SK-N-SH (cell line): Measurements from ENCODE around the gene CCDC80. TPM values are rescaled to one million over a fixed set of nuclear protein-coding genes. Genes with fewer than 3 reads are reported as not detected.
A peak's percentile ranks its signal among the peaks of the same experiment; 100 is the strongest.

ENCODE experiments used
- CTCF ChIA-PET: fragments of 300-600, 350-600 bp; formaldehyde crosslinking; extraction: SDS; loops from one replicate; lab custom pipeline; 2021; lab: Yijun Ruan, JAX
- POLR2A ChIA-PET: fragments of 350-600 bp; sonication (Branson Sonifier 250); formaldehyde crosslinking; extraction: SDS; loops from one replicate; lab custom pipeline; 2020; ENCODE audit warnings: antibody characterized with exemption, inconsistent platforms; lab: Yijun Ruan, JAX
- DNase-seq: peaks from one replicate; pipeline ENCODE4 v3.0.0; 2012
- H2AFZ ChIP-seq: fragments of 200-600 bp; sonication (generic); 2 replicates; pipeline ENCODE4 v1.8.1; 2016; ENCODE audit warnings: antibody characterized with exemption, mild to moderate bottlenecking, low read depth
- H3F3A ChIP-seq: fragments of 200-600 bp; sonication (generic); replicated peaks from 2 replicates; pipeline ENCODE3; 2016; ENCODE audit warnings: antibody characterized with exemption, mild to moderate bottlenecking; ENCODE audit not compliant: insufficient read depth
- H3K27ac ChIP-seq, 2 experiments: fragments of 200-500 bp in 1 of 2; fragments of 200-600 bp in 1 of 2; sonication (Bioruptor generic) in 1 of 2; sonication (generic), shearing (Covaris generic) in 1 of 2; 2 replicates each; pipeline versions ENCODE4 v1.5.1 to v1.6.1; 2014 to 2016; ENCODE audit warnings: low read depth in 2 of 2, inconsistent platforms in 1 of 2, low read length in 1 of 2, mild to moderate bottlenecking in 1 of 2, mixed read lengths in 1 of 2
- H3K27me3 ChIP-seq: fragments of 200-600 bp; sonication (generic), shearing (Covaris generic); 2 replicates; pipeline ENCODE4 v1.6.1; 2016; ENCODE audit warnings: mixed run types; ENCODE audit not compliant: insufficient read depth
- H3K36me3 ChIP-seq, 2 experiments: fragments of 200-500 bp in 1 of 2; fragments of 200-600 bp in 1 of 2; sonication (Bioruptor generic) in 1 of 2; sonication (generic) in 1 of 2; replicated peaks in 1 of 2; 2 replicates each; pipeline versions ENCODE3 to v1.5.1; 2014 to 2016; ENCODE audit warnings: low read length in 1 of 2, mild to moderate bottlenecking in 1 of 2; ENCODE audit not compliant: insufficient read depth in 2 of 2, control insufficient read depth in 1 of 2
- H3K4me1 ChIP-seq, 2 experiments: fragments of 200-500 bp in 1 of 2; fragments of 200-600 bp in 1 of 2; sonication (Bioruptor generic) in 1 of 2; sonication (generic), shearing (Covaris generic) in 1 of 2; 2 replicates each; pipeline versions ENCODE4 v1.5.1 to v1.6.1; 2014 to 2016; ENCODE audit warnings: low read depth in 1 of 2, low read length in 1 of 2, mixed run types in 1 of 2; ENCODE audit not compliant: insufficient read depth in 2 of 2, control insufficient read depth in 1 of 2
- H3K4me2 ChIP-seq: fragments of 200-600 bp; sonication (generic), shearing (Covaris generic); 2 replicates; pipeline ENCODE4 v1.6.1; 2017; ENCODE audit warnings: mixed run types
- H3K4me3 ChIP-seq, 2 experiments: fragments of 200-500 bp in 1 of 2; fragments of 200-600 bp in 1 of 2; sonication (Bioruptor generic) in 1 of 2; sonication (generic), shearing (Covaris generic) in 1 of 2; 2 replicates each; pipeline versions ENCODE4 v1.5.1 to v1.8.1; 2014 to 2016; ENCODE audit warnings: low read depth in 2 of 2, inconsistent platforms in 1 of 2, low read length in 1 of 2, mild to moderate bottlenecking in 1 of 2, mixed read lengths in 1 of 2, moderate library complexity in 1 of 2
- H3K79me2 ChIP-seq: fragments of 200-600 bp; sonication (generic); 2 replicates; pipeline ENCODE4 v1.8.1; 2017; ENCODE audit warnings: mild to moderate bottlenecking; ENCODE audit not compliant: insufficient read depth
- H3K9ac ChIP-seq: fragments of 200-600 bp; sonication (generic); 2 replicates; pipeline ENCODE4 v1.6.1; 2017; ENCODE audit warnings: mixed run types
- H3K9me2 ChIP-seq: fragments of 200-600 bp; sonication (generic); 2 replicates; pipeline ENCODE4 v1.6.1; 2017; ENCODE audit warnings: mixed run types
- H3K9me3 ChIP-seq: fragments of 200-600 bp; sonication (generic); 2 replicates; pipeline ENCODE4 v1.6.1; 2017; ENCODE audit warnings: mixed run types, mild to moderate bottlenecking, moderate library complexity
- H4K20me1 ChIP-seq: fragments of 200-600 bp; sonication (generic); 2 replicates; pipeline ENCODE4 v1.6.1; 2017; ENCODE audit warnings: mild to moderate bottlenecking, mixed run types; ENCODE audit not compliant: insufficient read depth
- ELF1 ChIP-seq: IDR thresholded peaks from 2 replicates; pipeline ENCODE4 v1.4.0; 2012
- FOSL2 ChIP-seq: IDR thresholded peaks from 2 replicates; pipeline ENCODE4 v1.4.0; 2012; ENCODE audit warnings: low read depth, mild to moderate bottlenecking, moderate library complexity, borderline replicate concordance
- GABPA ChIP-seq: IDR thresholded peaks from 2 replicates; pipeline ENCODE4 v1.4.0; 2012; ENCODE audit warnings: low read depth, mild to moderate bottlenecking
- JUND ChIP-seq: IDR thresholded peaks from 2 replicates; pipeline ENCODE4 v1.4.0; 2012
- MAX ChIP-seq: IDR thresholded peaks from 2 replicates; pipeline ENCODE4 v1.4.0; 2012; ENCODE audit warnings: low read depth
- MEF2A ChIP-seq: IDR thresholded peaks from 2 replicates; pipeline ENCODE4 v1.4.0; 2012; ENCODE audit warnings: low read depth, borderline replicate concordance
- NRF1 ChIP-seq: IDR thresholded peaks from 2 replicates; pipeline ENCODE4 v1.6.1; 2012; ENCODE audit warnings: low read depth, mild to moderate bottlenecking, low read length
- RCOR1 ChIP-seq: fragments of 150-350 bp; IDR thresholded peaks from 2 replicates; pipeline ENCODE4 v1.6.1; 2017; ENCODE audit warnings: antibody characterized with exemption, low read length
- REST ChIP-seq: IDR thresholded peaks from 2 replicates; pipeline ENCODE4 v1.6.1; 2012; ENCODE audit warnings: mild to moderate bottlenecking, low read depth, low read length, moderate library complexity
- RXRA ChIP-seq: IDR thresholded peaks from 2 replicates; pipeline ENCODE4 v1.4.0; 2012; ENCODE audit warnings: low read depth, mild to moderate bottlenecking, borderline replicate concordance
- SIN3A ChIP-seq: IDR thresholded peaks from 2 replicates; pipeline ENCODE4 v1.6.1; 2012; ENCODE audit warnings: low read depth, mild to moderate bottlenecking, low read length, moderate library complexity, borderline replicate concordance
- TEAD4 ChIP-seq: IDR thresholded peaks from 2 replicates; pipeline ENCODE4 v1.4.0; 2012; ENCODE audit warnings: mild to moderate bottlenecking, borderline replicate concordance; ENCODE audit not compliant: insufficient read depth
- USF1 ChIP-seq: IDR thresholded peaks from 2 replicates; pipeline ENCODE4 v1.4.0; 2012; ENCODE audit warnings: low read depth, borderline replicate concordance
- ZBTB33 ChIP-seq: IDR thresholded peaks from 2 replicates; pipeline ENCODE4 v1.4.0; 2012; ENCODE audit warnings: low read depth, borderline replicate concordance
- WGBS: methylation state at CpG from one replicate; pipeline ENCODE4 v1.1.6; 2017; ENCODE audit warnings: low lambda C conversion rate; 5-methylcytosine and 5-hydroxymethylcytosine counted together
- polyA plus RNA-seq, 3 experiments: library from polyadenylated mRNA; depleted of rRNA; stranded (reverse); fragments of >200 nt; gene quantifications; 2 replicates each; pipeline ENCODE4 v1.2.3, GENCODE V29; 2012

CCDC80 gene
- polyA plus RNA-seq, 1 of the 3 experiments (the other 2 are of a cell fraction), result 83.4 TPM

- peaks cover 34% of the 10 kb centered on the region for H3F3A ChIP-seq
- H3K27me3 ChIP-seq, result no peaks in the 10 kb centered on the region
- H3K9me3 ChIP-seq, result no peaks in the 10 kb centered on the region
- H3K4me3 ChIP-seq, result peak overlapping the region in 1 of 2 experiments; percentile 41; a peak in 1 of 4 replicates
- H3K27ac ChIP-seq, result peak overlapping the region in 1 of 2 experiments; percentile 27; a peak in 2 of 4 replicates
- H3K79me2 ChIP-seq, result peaks cover 93% of the 10 kb centered on the region
- DNase-seq, result no peak
- H3K9me2 ChIP-seq, result no peaks in the 10 kb centered on the region
- peaks cover 24 to 41% of the 10 kb centered on the region in 2 experiments for H3K36me3 ChIP-seq
- WGBS, result 60% methylated on average over 4 of the region's 4 CpGs
- ChIA-PET CTCF (interaction anchor here (2.5 kb wide), 1 partner anchor 10 kb away, joined by 13 read pairs; no protein-coding TSS in a partner anchor), POLR2A (no interaction called here)
- H3K4me2 ChIP-seq, result peak overlapping the region; percentile 82
- H3K4me1 ChIP-seq, result peaks cover 24 to 56% of the 10 kb centered on the region in 2 experiments; a peak in 3 of 4 replicates
- no peak overlapping the region for H3K9ac ChIP-seq
- no peak for TF ChIP-seq USF1
- TF ChIP-seq FOSL2, result no peak
- no peak for TF ChIP-seq MEF2A
- no peak for TF ChIP-seq MAX
- TF ChIP-seq GABPA, result no peak
- TF ChIP-seq ELF1, result no peak
- TF ChIP-seq JUND, result no peak
- no peak for TF ChIP-seq TEAD4
- no peak for TF ChIP-seq REST
- no peak for TF ChIP-seq RXRA
- TF ChIP-seq NRF1, result no peak
- TF ChIP-seq SIN3A, result no peak
- TF ChIP-seq ZBTB33, result no peak
- no peak for TF ChIP-seq RCOR1
- peaks cover 16% of the 10 kb centered on the region for H4K20me1 ChIP-seq
- H2AFZ ChIP-seq, result no peak overlapping the region
These were observed 8.3 kb downstream of the CCDC80 start for GRCh38 chr3:112632596-112632995.
